Measurements from ENCODE around the gene RHBDF2.

- TF ChIP-seq POLR2A (IDR thresholded peaks at IDR 0.05; ENCODE audit: low read length), result no peak
- no peak for TF ChIP-seq GATA1 (IDR thresholded peaks at IDR 0.05; ENCODE audit: low read depth, low read length)
Measured at GRCh38 chr17:76439314-76439928, 61.8 kb downstream of the RHBDF2 start.

Data from erythroblast (primary cell).